Pulmonary artery endothelial cell (primary cell): Measurements from ENCODE around the gene DDX59. TPM values are rescaled to one million over a fixed set of nuclear protein-coding genes. Genes with fewer than 3 reads are reported as not detected.

ENCODE experiments used
- DNase-seq: peaks from one replicate; pipeline ENCODE4 v3.0.0-alpha.2; 2011; ENCODE audit warnings: low read depth, low spot score
- total RNA-seq: library from RNA; depleted of rRNA; stranded (reverse); fragments of >200 nt; gene quantifications from 2 replicates; pipeline ENCODE4 v1.2.3, GENCODE V29; 2014

DDX59 gene
- total RNA-seq, 1 donor from 2014 or later: 11.3 TPM

- DNase-seq: no peak
These were observed 1.6 kb upstream of the DDX59 start for GRCh38 chr1:200671235-200671786.

DNA sequence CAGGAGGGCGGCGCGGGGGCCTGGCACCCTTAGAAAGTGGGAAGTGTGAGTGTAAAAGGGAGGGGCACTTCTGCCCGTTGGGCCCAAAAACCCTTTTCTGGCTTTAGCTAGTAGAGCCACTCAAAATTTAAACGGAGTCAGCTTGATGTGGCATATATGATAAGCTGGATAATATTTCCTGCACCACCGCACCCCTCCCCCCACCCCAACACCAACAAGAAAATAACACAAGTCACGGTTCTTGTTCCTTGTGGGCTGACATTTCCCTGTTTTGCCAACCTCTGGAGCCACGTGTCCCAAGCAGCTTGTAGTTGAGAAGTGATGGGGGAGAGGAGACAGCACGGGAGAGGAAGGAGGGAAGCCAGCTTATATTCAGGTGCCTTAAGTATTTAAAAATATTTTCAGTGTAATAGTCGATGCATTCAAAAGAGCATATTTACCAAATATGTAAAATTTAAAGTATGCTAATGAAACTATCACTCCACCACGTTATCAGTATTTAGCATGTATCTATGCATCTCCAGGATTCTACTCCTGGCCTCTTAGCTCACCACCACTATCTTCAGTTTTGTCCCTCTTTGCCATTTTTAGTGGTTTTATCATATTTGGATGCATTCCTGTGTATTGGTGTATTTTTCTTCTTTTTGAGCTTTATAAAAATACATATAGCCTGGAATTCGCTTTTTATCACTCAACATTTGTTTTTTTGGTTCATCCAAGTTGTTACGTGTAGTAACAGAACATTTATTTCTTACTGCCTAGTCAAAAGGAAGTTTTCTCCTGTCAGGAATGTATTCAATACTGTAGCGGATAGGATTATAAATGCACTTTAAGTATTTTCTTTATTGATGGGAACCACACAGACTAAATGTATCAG lies 773 bp upstream of the DDX59 start:
- DNase-seq: peak; percentile 54

DNA sequence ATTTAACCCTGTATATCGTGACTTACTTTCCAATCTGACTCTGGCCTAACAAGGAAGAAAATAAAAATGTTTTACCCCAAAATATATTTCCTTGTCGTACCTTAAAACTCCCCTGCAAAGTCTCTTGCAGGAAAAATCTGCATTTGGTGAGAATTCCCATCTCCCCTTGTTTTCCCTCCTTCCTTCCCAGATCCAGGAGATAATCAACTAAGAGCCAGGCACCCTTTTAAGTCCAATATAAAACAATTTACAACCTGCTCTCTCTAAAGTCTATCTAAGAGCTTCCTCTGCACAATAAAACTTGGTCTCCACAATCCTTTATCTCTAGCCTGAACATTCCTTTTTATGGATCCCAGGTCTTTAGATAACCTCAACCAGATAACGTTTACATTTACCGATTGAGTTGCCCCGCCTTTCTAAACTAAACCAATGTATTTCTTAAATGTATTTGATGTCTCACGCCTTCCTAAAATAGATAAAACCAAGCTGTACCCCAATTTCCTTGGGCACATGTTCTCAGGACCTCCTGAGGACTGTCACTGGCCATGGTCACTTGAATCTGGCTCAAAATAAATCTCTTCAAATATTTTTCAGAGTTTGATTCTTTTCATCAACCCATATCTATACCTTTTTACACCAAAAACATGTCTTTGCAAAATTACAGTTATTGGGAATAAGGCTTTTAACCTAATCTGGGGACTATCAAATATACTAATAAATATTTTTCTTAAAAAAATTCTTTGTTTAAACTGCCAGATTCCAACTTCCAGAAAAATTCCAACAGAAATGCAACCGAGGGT lies 993 bp downstream of the DDX59 start:
- DNase-seq: no peak

- DNase-seq: no peak
These were observed 3.4 kb downstream of the DDX59 start for GRCh38 chr1:200666309-200666708.

DNA sequence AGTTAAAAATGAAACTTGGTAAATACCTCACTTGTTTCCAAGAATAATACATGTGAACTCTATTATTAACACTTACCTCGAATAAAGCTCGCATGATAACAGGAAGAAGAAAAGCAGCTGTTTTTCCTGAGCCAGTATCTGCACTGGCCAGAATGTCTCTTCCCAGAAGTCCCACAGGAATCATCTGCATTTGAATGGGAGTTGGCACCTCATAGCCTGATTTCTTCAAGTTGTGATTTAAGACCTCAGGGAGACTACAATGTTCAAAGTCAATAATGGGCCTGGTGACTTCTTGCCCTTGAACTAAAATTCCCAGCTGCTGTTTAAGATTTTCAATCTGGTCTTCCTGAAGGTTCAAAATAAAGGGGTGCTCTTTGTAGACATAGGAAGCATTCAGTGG lies 3.8 kb downstream of the DDX59 start:
- peak; percentile 70 for DNase-seq

- DNase-seq: no peak
These were observed 9.0 kb downstream of the DDX59 start for GRCh38 chr1:200660719-200661118.

- DNase-seq: no peak
These were observed 10.4 kb downstream of the DDX59 start for GRCh38 chr1:200659269-200659668.

DNA sequence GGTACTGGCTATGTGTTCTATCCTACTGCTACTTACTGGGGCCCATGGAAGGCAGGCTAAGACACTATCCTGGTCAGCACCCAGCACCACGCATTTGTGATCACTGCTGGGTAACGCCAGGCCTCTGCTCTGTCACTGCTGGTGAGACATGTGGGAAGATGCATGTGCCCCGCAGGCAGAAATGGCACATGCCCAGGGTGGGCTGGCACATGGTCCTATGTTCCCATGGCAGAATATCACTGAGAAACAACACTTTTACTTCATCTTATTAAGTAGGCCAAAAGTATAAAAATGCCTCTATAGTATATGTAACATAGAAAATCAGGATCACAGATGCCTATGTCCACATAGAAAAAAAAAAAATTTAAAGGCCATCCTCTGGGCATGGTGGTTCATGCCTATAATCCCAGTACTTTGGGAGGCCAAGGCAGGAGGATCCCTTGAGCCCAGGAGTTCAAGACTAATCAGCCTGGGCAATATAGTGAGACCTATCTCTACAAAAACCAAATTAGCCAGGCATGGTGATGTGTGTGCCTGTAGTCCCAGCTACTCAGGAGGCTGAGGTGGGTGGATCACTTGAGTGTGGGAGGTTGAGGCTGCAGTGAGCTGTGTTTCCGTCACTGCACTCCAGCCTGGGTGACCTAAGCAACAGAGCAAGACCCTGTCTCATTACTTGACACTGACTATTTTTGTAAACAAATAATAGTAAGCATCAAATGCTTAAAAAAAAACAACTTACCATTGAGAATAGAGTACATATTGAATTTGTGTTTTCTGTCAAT lies 11.5 kb downstream of the DDX59 start:
- no peak for DNase-seq

DNA sequence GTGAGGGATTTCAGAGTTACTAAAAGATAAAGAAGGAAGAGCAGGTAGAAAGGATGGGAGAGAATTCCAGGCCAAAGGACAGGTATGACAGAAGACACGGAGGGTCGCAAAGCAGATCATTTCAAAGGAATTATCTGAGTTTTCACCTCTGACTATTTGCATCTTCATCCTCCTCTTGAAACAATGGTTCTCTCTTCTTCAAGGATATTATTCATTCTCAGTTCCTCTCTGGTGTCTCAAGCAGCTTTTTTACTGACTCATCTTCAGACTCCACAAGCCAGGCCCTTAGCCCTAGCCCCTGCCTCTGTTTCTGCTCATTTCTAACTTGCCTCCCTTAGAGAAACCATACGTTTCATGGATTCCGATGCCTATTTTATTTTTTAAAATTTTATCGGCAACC lies 15.0 kb downstream of the DDX59 start:
- no peak for DNase-seq

DNA sequence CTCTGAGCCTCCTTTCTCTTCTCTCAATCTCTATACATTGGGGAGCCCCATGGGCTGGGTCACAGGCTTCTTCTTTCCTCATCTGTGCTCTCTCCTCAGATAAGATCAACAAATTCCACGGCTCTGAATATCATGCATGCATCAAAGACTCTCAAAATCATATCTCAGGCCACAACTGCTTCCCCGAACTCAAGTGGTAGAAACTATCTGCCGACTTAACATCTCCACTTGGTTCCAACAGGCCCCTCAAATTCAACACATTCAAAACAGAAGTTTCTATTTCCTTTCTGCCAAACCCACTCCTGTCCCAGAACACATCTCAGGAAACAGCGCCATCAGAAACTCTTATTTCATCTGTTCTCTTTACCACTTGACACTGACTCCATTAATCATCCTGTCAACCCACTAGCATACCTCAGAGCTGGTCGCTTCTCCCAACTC lies 16.7 kb downstream of the DDX59 start:
- DNase-seq: no peak

GRCh38 chr1:200652378-200652777 lies 17.3 kb downstream of the DDX59 start:
- no peak for DNase-seq

DNA sequence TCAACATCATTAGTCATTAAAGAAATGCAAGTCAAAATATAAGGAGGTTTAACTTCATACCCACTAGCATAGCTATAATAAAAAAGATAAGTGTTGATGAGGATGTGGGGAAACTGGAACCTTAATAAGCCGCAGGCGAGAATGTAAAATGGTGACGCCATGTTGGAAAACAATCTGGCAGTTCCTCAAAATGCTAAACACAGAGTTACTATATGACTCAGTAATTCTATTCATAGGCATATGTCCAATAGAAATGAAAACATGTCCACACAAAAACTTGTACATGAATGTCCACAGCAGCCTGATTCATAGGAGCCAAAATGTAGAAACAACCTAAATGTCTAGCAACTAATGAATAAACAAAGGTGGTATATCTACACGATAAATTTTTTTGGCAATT lies 23.2 kb downstream of the DDX59 start:
- no peak for DNase-seq

DNA sequence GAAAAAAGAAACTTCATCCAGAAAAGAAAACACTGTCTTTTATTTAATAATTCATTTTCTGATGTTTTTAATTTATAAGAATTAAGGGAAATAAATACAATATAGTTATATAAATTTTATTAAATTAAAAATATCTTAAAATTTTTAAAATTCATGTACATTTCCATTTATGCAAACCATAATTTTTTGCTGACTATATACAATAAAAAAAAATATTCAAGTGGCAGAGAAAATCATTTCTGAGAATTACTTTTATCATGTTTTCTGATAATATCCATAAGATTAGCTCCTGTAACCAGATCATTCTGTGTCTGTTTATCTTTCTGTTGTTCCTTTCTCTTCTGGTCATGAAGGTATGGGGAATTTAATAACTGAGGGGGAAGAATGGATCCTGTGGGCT lies 25.7 kb downstream of the DDX59 start:
- DNase-seq: no peak

DNA sequence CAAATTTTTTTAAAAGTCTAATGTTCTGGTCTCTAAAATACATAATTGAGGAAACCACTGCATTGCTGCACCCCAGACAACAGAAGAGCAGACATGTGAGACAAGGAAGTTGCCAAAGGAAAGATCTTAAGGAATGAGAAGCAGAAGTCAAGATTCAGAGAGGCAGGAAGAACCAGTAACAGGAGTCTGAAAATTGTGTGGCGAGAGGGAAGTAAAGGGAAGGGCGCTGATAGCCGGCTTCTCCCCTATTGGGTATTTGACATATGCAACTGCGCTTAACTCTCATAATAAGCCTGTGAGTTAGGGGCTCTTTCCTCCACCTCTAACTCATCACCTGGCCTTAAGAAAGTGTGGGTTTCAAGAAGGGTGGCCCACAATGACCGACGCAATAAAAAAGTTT lies 27.2 kb downstream of the DDX59 start:
- DNase-seq: no peak

GRCh38 chr1:200640963-200641401 lies 28.7 kb downstream of the DDX59 start:
- no peak for DNase-seq

GRCh38 chr1:200640373-200640962 lies 29.2 kb downstream of the DDX59 start:
- no peak for DNase-seq

DNA sequence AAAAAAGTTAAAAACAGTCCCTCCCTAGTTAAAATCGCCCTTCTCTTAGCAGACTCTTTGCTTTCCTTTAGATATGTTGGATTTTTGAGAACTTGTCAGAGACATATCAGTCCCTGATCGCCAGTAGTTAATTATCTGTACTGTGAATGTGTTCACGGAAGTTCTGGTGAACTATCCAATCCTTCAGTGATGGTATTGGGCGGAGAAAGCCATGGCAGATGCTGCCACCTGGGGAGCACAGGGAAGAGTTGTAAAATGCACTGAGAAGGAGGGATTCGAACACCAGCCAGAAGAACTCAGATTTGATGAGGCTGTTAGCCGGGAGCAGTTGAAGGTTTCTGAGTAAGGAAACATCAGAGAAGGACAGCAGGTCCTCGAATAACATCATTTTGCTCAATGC lies 31.6 kb downstream of the DDX59 start:
- no peak for DNase-seq

- no peak for DNase-seq
These were observed 33.0 kb downstream of the DDX59 start for GRCh38 chr1:200636681-200637080.

GRCh38 chr1:200634261-200635122 lies 35.2 kb downstream of the DDX59 start:
- no peak for DNase-seq

GRCh38 chr1:200631375-200631774 lies 38.3 kb downstream of the DDX59 start:
- DNase-seq: no peak
